ENCODE measurements around the gene MAST4.

The MAST4 gene

DNA sequence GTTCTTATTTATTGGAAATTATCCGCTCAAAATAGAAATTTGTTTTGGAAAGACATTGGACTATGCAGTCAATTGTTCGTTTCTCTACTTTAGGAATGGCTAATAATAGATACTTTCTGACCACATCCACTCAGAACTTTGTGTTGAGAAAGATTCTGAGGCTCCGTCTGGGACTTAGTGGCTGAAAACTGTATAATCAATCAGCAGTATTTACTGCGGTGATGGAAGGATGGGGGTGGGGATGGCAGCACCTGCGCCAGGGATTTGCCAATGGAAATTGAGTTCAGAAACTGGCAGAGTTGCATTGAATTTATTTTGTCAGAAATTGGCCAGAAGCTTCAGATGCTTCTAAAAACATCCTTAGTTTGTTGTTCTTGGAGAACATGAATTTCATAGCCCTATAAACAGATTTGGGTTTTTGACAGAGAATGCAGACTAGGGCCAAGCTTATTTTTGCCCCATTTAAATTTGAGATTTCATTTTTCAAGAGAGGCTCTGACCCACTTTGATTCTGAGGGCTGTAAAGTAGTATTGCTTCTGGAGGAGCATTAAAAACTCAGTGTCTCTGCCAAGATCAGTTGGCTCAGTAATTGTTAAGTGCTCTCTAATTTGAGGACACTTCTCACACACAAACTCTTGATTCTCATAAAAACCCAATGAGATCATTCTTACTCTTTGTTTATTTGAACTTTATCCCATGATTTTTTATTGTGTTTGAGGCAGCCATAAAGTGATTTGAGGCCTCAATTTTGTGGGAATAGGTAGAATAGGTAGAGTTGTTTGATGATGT, 385.3 kb downstream of the MAST4 start:
- TF ChIP-seq CTCF (IDR thresholded peaks at IDR 0.05; ENCODE audit: insufficient read depth, low read length, poor library complexity, severe bottlenecking): no peak
- H3K36me3 ChIP-seq (ENCODE audit: control insufficient read depth, insufficient read depth, low read length): no peaks in the 10 kb centered on the region
- H3K27me3 ChIP-seq (replicated peaks; ENCODE audit: control insufficient read depth, insufficient read depth, low read length): no peaks in the 10 kb centered on the region; the same call in 1 of the 2 replicates
- no peak for DNase-seq (ENCODE audit: extremely low read depth, insufficient read length)
- no peak overlapping the region for H3K4me3 ChIP-seq (replicated peaks; ENCODE audit: low read depth, low read length)

GRCh38 chr5:66982056-66982387, 385.8 kb downstream of the MAST4 start:
- no peak overlapping the region for H3K4me3 ChIP-seq (replicated peaks; ENCODE audit: low read depth, low read length)
- no peak for TF ChIP-seq CTCF (IDR thresholded peaks at IDR 0.05; ENCODE audit: insufficient read depth, low read length, poor library complexity, severe bottlenecking)
- no peak for DNase-seq (ENCODE audit: extremely low read depth, insufficient read length)
- no peaks in the 10 kb centered on the region; the same call in 1 of the 2 replicates for H3K27me3 ChIP-seq (replicated peaks; ENCODE audit: control insufficient read depth, insufficient read depth, low read length)
- no peaks in the 10 kb centered on the region for H3K36me3 ChIP-seq (ENCODE audit: control insufficient read depth, insufficient read depth, low read length)

DNA sequence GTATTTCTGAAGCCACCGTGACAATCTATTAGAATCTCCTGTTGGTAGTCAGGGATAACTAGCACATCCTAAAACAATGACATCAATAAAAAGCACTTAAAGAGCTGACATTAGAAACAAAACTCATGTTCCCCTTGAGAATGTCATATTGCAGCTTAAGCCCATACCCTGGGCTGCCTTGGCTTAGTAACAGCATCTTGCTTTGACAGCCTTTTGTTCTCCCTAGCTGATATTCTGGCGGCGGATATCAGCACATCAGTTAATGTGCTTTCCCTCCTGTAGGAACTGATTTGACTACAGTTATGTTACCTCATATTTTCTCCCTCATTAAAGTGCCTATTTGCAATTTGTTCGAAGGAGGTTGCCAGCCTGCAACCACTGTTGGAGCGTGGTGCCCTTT, 386.3 kb downstream of the MAST4 start:
- DNase-seq (ENCODE audit: extremely low read depth, insufficient read length): no peak
- no peaks in the 10 kb centered on the region; the same call in 1 of the 2 replicates for H3K27me3 ChIP-seq (replicated peaks; ENCODE audit: control insufficient read depth, insufficient read depth, low read length)
- H3K36me3 ChIP-seq (ENCODE audit: control insufficient read depth, insufficient read depth, low read length): no peaks in the 10 kb centered on the region
- no peak for TF ChIP-seq CTCF (IDR thresholded peaks at IDR 0.05; ENCODE audit: insufficient read depth, low read length, poor library complexity, severe bottlenecking)
- no peak overlapping the region for H3K4me3 ChIP-seq (replicated peaks; ENCODE audit: low read depth, low read length)

GRCh38 chr5:66985417-66985816, 389.2 kb downstream of the MAST4 start:
- H3K27me3 ChIP-seq (replicated peaks; ENCODE audit: control insufficient read depth, insufficient read depth, low read length): no peaks in the 10 kb centered on the region; the same call in 1 of the 2 replicates
- H3K4me3 ChIP-seq (replicated peaks; ENCODE audit: low read depth, low read length): no peak overlapping the region
- DNase-seq (ENCODE audit: extremely low read depth, insufficient read length): no peak
- H3K36me3 ChIP-seq (ENCODE audit: control insufficient read depth, insufficient read depth, low read length): no peaks in the 10 kb centered on the region
- TF ChIP-seq CTCF (IDR thresholded peaks at IDR 0.05; ENCODE audit: insufficient read depth, low read length, poor library complexity, severe bottlenecking): no peak

GRCh38 chr5:66986009-66986408, 389.8 kb downstream of the MAST4 start:
- Histone ChIP-seq H3K36me3 (ENCODE audit: control insufficient read depth, insufficient read depth, low read length) (no peaks in the 10 kb centered on the region), H3K4me3 (replicated peaks; ENCODE audit: low read depth, low read length) (no peak overlapping the region), H3K27me3 (replicated peaks; ENCODE audit: control insufficient read depth, insufficient read depth, low read length) (no peaks in the 10 kb centered on the region; the same call in 1 of the 2 replicates)
- no peak for TF ChIP-seq CTCF (IDR thresholded peaks at IDR 0.05; ENCODE audit: insufficient read depth, low read length, poor library complexity, severe bottlenecking)
- no peak for DNase-seq (ENCODE audit: extremely low read depth, insufficient read length)

Data from GM06990 (cell line).